CMK (cell line): ENCODE data around the gene UPK3A.
"Not testable (repeated sequence)": the region's sequence is repeated elsewhere in the genome, so short reads cannot be mapped to it uniquely, and the experiment has no call there.

Source experiments
- DNase-seq: peaks from one replicate; pipeline ENCODE4 v3.0.0-alpha.2; 2010; ENCODE audit warnings: low read depth

Gene UPK3A

GRCh38 chr22:45257941-45258340 lies 26.8 kb upstream of the UPK3A start:
- DNase-seq, result not testable (repeated sequence)

DNA sequence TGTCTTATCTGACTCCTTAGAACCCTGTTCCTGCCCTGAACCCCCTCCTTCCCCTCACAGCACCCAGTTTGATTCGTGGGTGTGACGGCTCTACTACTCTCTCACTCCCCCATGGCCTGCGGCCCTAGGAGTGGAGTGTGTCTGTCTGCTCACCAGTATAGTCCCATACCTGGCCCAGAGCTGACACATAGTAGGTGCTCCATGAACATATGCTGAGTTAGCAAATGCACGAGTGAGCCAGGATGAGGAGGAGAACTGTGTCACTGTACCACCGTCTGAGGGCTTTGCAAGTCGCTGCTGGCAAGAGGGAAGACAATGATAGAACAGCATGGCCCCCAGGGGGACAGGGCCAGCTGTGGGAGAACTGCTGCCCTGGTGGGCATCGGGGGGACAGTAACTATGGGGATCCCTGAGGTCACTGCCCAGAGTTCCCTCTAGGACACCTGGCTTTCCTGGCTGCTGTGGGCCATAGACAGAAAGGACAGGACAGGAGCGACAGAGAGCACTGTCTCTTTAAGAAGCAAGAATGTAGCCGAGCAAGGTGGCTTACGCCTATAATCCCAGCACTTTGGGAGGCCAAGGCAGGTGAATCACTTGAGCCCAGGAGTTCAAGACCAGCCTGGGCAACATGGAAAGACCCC lies 24.9 kb upstream of the UPK3A start:
- DNase-seq, result no peak

- DNase-seq, result not testable (repeated sequence)
Observed at GRCh38 chr22:45260395-45260759, 24.4 kb upstream of the UPK3A start.

DNA sequence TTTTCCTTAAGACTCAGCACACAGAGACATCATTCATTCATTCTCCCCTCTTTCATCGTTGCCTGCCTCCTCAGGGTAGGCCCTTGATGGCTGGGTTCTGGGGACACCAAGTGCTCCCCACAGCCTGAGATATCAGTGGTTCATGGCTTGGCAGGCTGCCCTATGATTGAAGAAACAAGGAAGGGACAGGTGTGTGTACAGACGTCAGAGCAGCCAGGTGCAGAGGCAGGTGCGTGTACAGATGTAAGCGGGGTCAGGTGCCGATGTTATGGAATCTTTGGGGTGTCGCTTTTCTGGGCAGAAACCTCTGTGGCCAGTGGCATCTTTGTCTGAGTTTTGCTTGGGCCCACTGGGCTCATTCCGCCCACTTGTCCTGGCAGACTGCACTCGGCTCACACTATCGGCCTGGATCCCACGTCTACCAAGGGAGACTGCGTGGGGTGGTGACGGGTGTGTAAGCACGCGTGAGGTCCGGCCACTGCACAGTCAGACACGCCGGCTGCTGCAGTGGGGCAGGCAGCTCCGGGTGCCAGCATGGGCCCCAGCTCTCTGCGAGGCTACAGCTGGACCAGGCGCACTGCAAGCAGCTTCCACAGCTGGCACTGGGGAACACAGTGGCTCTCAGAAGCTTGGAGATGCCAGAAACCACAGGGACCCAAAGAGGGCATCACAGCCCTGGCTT lies 23.2 kb upstream of the UPK3A start:
- DNase-seq, result no peak

GRCh38 chr22:45262195-45262930 lies 22.4 kb upstream of the UPK3A start:
- no peak for DNase-seq

DNA sequence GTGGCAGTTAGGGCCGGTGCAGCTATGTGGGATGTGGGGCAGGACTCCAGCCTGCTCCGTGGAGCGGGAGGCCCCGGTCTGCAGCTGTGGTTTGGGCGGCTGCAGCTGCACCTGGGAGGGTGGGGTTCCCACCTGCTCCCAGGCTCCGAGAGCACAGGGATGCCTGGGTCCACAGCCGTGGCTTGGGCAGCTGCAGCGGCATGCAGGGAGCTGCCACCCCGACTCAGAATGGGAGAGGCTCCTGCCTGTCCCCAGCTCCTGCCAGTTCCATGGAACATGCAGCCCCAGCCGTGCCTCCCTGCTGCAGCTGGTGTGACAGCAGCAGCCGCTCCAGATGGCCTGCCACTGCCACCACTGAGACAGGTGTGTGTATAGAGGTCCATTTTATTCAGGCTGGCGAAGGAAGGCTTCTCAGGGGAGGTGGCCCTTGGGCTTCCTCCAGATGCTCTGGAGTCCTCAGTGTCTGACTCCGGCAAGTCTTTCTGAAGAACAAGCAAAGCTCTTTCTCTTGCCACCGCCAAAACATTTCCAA lies 21.8 kb upstream of the UPK3A start:
- no peak for DNase-seq

DNA sequence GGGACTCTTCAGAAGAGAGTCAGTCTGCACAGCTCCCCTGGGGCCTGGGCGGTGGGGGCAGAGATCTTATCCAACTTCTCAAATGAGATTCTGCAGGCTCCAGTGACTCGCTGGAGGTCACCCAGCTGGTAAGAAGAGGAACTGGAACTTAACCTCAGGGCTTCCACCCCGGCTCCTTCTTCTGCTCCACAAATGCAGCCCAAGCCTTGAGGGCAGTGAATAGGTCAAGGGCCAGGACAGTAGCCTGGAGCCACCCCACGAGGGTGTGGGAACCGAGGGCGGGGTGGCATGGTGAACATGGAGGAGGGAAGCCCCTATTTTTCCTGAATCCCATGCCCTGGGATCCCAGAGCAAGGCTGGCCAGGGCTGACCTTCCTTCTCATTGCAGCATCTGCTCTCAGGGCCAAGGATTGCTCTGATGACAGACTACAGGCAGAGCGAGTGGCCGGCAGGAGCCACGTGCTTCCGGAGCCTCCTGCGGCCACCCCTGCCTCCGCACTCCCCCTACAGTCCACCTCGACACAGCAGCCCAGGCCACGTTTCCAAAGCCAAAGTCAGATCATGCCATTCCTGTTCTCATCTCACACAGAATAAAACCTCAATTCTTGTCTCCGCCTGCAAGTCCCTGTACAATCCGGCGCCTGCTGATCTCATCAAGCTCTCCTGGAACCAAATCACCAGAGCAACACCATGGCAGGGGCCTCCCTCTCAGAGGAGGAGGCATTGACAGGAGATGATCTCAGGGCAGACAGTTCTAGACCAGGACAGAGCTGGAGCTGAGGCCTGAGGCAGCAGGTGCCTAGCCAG lies 21.1 kb upstream of the UPK3A start:
- no peak for DNase-seq

GRCh38 chr22:45265535-45265934 lies 19.2 kb upstream of the UPK3A start:
- no peak for DNase-seq

DNA sequence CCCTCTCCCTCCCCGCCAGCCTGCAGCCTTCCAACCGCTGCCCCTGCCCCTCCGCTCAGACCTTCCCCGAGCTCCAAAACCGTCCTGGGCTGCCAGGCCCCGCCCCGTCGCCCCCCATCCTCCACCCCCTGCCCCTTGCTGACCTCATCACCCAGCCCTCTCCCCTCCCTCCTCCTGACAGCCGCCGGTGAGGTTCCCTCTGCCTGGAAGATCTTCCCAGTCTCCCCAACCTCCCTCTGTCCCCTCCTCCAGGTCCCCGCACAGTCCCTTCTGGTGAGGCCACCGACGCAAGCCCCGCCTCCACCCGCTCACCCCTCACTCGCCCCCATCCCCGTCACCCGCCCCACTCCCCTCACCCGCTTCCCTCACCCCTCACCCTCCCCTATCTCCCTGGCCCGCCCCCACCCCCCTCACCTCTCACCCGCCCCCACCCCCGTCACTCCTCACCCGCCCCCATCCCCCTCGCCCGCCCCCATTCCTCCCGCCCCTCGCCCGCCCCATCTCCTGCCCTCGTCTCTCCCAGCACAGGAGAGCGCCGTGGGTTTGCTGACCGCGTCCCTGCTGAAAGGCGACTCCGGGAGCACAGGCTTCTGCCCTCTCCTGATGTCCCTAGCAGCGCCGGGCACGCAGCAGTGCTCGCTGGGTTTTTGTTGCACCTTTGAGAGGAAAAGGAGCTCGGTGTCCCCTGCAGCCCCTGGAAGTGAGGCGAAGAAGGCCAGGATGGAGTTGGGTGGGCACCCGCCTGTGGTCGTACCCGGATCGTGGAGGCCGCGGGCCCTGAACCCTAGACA lies 16.4 kb upstream of the UPK3A start:
- DNase-seq, result no peak

DNA sequence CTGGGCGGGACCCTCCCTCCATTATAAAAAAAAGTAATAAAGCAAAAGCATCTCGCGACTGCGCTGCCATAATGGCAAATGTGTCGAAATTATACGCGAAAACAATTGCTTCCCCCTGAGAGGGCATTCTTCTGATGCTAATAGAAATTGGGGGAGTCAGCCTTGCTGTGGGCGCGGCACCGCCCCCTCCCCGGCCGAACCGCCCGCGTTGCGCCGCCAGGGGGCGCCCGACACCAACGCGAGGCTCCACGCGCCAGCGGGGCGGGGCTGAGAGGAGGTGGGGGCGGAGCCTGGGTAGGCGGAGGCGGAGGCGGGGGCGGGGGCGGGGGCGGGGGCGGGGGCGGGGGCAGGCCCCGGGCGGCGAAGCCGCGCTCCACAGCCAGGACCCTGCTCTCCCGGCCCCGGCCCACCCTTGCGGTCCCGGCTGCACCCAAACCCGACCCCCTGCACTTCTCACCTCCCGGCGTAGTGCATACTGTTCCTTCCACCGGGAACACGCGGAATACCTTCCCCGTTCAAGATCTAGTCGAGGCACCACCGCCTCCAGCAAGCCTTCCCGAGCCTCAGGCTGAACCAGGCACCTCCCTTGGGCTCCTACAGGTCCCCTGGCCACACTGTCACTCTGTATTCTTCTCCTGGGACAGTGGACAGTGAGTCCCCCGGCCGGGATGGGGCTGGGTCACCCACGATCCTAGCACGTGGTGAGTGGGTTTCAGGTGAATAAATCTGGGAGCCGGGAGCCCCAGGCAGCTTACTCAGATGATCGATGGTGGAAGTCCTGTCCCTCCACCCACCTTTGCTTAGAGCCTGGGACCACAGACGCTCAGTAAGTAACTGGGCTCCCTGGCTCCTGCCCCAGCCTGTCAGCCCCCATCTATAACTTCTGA lies 15.5 kb upstream of the UPK3A start:
- peak; percentile 51 for DNase-seq

DNA sequence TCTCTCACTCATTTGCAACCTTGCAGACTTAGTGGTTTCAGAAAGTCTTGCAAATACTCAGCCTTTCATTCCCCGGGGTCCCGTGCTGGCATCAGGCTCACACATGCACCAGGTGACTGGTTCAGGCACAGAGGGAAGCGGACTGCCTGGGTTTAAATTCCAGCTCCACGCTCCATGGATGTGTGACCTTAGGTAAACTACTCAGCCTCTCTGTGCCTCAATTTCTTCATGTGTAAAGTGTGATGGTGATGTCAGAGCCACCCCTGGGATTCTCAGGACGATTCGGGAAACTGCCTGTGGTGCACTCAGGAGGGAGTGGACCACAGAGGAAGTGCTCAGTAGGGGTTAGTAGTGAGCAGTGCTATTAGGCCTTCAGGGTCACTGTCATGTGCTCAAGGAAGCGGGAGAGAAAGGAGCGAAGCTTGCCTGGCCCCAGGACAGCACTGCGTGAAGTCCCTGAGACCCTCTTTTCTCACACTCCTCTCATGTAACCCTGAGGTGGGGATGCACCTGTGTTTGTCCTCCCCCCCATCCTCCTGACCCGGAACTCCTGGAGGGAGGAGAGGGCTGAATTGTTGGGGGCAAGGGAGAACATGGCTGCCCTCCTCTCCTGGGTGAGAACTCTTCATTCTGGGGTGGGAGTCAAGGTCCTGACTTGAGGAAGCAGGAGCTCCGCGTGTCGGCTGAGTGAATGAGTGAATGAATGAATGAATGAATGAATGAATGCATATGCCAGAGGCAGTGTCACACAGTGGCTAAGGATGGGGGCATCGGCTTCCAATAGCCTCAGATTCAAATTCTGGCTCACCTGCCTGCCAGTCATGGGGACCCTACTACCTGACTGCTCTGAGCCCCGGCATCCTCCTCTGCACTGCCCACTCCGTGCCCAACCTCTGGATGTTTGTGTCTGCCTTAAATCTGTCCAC lies 14.4 kb upstream of the UPK3A start:
- DNase-seq, result no peak

DNA sequence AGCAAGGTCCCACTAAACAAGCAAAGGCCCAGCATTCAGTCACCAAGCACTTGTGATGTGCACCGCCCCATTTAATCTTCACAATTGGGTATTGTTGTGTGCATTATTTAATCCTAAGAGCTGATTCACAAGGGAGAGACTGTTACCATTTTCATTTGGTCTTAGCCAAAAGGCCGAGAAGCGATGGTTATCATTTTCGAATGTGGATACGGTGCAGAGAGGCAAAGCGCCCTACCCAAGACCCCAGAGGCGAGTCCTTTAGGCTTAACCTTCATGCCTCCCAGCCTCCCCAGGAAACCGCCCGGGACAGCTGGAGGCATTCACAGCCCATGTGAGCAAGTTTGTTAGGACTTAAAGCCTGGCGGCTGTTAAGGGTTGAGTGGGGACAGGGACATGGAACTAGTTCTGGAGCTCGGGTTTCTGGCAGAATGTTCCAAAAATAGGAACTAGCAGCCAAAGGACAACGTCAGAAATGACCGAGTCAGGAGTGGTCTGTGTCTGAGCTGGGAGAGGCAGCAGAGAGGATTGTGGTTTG lies 13.0 kb upstream of the UPK3A start:
- no peak for DNase-seq

DNA sequence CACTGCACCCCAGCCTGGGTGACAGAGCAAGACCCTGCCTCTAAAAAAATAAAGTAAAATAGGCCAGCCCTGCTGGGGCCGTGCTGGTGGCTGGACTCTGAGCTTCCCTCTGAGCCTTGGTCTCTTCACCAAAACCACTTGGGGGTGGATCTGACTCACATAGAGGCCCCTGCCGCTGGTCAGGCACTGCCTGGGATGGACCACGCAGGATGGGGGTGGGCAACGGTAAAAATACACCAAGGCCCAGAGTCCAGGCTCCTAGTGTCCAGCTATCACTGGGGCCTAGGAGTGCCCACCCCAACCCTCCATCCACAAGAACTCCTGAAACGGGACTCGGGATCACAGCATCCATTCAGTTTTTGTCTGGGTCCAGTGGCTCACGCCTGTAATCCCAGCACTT lies 12.3 kb upstream of the UPK3A start:
- no peak for DNase-seq

- no peak for DNase-seq
Observed at GRCh38 chr22:45273452-45274075, 11.2 kb upstream of the UPK3A start.

DNA sequence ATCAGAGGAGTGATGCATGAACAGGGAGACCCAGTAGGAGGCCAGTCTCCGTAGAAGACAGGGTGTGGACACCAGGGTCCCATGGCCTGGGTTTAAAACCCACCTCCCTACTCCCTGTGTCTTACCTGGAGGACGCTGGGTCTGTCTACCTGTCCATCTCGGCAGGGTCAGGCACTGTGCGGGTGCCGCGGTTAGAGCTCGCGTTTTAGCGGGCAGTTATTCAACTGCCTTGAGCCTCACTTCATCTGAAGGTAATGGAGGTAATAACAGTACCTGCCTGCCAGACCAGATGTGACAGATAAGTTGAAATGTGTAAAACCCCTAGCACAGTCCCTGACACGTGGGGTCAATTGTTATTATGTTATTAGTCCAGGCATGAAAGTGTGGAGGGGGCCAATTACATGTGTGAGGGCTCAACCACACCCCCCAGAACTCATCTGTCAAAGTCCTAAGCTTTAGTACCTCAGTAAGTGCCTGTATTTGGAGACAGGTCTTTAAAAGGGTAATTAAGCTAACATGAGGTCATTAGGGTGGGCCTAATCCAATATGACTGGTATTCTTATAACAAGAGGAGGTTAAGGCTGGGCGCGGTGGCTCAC lies 8.1 kb upstream of the UPK3A start:
- no peak for DNase-seq

DNA sequence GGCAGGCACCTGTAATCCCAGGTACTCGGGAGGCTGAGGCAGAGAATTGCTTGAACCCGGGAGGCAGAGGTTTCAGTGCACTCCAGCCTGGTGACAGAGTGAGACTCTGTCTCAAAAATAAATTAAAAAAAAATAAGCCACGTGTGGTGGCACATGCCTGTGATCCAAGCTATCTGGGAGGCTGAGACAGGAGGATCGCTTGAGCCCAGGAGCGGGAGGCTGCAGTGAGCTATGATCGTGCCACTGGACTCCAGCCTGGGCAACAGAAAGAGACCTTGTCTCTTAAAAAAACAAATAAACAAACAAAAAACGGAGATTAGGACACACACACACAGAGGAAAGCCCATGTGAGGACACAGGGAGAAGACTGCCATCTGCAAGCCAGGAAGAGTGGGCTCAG lies 7.0 kb upstream of the UPK3A start:
- DNase-seq, result not testable (repeated sequence)

DNA sequence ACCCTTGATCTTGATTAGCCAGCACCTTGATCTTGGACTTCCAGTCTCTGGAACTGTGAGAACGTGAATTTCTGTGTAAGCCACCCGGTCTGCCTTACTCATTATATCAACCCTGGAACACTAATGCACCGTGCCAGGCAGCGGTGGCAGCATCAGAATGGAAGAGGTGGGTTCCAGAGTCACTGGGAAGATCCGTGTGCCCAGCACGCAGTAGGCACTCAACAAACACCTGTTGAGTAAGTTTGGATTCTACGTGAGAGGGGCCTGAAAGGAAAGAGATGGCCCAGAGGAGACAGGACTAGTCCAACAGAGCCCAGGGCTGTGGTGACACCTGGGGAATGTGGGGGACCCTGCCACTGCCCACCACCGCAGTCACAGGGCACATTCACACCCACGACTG lies 6.6 kb upstream of the UPK3A start:
- no peak for DNase-seq

- DNase-seq, result no peak
Observed at GRCh38 chr22:45280587-45280980, 4.2 kb upstream of the UPK3A start.
